Limb (tissue), 2 donors: Measurements from ENCODE around the gene SORCS2.

Source experiments
- DNase-seq, 2 donors: peaks; one replicate each; pipeline ENCODE4 v3.0.0-alpha.2; 2016; ENCODE audit errors: extremely low spot score in 2 of 2

The SORCS2 gene

DNA sequence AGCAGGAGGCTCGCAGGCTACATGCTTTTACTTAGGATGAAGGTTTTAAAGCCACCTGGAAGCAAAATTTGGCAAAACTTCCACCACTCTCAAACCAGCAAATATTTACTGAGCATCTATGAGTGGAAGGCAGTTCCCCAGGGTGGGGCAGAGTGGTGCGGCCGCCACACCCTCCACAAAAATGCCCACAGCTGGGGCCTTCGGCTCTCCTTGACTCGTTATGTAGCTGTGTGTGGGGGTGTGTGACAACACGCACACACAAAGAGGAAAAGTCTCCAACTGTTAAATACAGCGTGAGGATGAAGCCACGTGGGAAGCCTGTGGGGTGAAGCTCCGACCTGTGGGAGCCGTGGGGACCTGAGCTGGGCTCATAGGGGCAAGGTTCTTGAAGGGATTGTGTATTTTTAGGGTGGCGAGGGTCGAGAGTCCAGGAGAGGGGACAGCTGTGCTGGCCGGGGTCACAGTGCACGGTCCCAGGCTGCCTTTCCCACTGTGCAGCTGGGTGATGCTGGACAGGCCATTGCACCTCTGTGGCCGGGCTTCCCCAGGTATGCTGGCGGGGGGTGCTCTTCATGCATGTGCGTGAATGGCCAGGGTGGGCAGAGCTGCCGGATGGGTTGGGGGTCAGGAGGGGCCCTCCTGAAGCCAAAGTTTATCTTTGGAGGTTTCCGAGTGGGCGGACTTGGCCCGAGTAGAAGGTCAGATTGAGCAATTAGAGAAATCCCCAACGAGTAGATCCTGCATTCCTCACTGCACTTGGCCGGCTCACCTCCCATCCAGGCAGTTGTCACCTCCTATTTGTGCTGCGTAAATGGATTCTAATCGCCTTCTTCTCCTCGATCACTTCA, 25.4 kb downstream of the SORCS2 start:
- no peak for DNase-seq

- DNase-seq, result no peak
Measured at GRCh38 chr4:7218686-7219085, 26.3 kb downstream of the SORCS2 start.

- DNase-seq, result no peak
Measured at GRCh38 chr4:7222521-7222920, 30.2 kb downstream of the SORCS2 start.

DNA sequence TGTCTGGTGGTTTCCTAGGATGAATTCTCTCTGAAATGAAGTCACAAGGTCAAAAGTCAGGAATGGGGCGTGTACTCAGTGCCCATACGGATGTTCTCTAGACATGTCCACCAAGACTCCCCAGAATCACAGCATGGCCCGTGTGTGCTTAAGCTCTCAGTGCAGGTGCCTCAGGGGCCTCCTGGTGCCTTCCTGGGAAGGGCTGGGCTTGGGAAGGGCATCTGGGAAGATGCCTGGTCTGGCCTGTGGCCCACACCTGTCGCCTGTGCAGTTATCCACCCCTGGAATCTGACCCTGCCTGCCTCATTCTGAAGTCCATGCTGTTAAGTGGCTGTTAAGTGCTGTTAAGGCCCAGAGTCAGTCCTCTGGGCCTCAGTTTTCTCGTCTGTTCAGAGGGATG, 31.2 kb downstream of the SORCS2 start:
- no peak for DNase-seq

- no peak for DNase-seq
Measured at GRCh38 chr4:7224001-7224400, 31.7 kb downstream of the SORCS2 start.

GRCh38 chr4:7224878-7225533, 32.7 kb downstream of the SORCS2 start:
- no peak for DNase-seq

GRCh38 chr4:7226439-7226838, 34.1 kb downstream of the SORCS2 start:
- peak in 1 of 2 donors; percentile 59 for DNase-seq

DNA sequence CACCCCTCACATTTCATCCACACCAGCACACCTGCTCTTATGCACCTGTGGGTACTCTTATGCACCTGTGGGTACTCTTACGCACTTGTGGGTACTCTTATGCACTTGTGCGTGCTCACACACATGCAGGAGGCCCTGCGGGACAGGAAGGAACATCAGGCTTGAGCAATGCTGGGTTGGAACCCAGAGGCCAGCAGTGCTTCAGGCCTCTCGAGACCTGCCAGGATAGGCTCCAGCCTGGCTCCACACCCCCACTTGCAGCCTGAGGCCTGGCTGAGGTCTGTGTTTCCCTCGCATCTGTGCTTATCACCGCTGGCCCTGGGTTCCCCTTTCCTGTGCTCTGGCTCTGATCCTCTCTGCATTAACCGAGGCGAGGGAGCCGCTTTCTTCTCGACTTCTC, 34.7 kb downstream of the SORCS2 start:
- DNase-seq, result no peak

- no peak for DNase-seq
Measured at GRCh38 chr4:7228734-7229133, 36.4 kb downstream of the SORCS2 start.

GRCh38 chr4:7232061-7232650, 39.8 kb downstream of the SORCS2 start:
- no peak for DNase-seq

DNA sequence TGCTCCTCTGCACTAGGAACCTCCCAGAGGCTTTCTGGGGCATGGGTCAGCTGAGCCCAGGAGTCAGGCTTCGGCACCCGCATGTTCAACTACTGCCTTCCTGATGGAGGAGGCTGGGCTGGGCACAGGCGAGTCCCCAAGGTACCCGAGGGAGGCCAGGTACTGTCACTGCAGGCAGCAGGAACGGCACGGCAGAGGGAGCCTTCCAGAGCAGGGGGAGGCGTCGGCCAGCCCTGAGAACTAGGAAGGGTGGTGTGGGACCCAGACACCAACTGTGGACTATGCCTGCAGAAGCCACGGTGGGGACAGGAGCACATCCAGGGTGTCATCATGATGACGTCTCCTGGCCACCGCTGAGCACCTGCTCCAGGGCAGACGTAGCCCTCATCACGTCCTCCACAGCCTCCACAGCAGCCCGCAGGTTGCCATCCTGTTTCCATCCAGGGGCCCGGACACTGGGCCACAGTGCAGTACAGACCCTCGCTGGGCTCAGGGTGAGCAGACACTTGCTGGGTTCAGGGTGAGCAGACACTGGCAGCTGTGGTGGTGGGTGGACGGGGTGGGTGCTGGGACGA, 40.8 kb downstream of the SORCS2 start:
- no peak for DNase-seq

DNA sequence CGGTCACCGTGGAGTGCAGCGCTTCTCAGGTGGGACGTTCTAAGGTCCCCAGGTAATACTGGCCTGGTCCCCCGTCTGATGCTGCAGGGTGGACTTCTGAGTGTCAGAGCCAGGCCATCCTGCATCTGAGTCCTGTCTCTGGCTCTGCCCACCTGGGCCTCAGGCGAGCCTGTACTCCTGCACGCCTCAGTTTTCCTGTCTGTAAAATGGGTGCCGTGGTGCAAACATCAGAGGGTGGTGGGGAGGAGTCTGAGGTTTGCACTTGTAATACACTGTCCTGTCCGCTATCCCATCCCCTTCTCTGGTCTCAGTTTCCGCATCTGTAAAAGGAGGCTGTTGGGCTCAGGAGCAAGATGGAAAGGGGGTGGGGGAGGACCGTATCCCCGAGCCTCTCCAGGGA, 41.3 kb downstream of the SORCS2 start:
- DNase-seq, result no peak

DNA sequence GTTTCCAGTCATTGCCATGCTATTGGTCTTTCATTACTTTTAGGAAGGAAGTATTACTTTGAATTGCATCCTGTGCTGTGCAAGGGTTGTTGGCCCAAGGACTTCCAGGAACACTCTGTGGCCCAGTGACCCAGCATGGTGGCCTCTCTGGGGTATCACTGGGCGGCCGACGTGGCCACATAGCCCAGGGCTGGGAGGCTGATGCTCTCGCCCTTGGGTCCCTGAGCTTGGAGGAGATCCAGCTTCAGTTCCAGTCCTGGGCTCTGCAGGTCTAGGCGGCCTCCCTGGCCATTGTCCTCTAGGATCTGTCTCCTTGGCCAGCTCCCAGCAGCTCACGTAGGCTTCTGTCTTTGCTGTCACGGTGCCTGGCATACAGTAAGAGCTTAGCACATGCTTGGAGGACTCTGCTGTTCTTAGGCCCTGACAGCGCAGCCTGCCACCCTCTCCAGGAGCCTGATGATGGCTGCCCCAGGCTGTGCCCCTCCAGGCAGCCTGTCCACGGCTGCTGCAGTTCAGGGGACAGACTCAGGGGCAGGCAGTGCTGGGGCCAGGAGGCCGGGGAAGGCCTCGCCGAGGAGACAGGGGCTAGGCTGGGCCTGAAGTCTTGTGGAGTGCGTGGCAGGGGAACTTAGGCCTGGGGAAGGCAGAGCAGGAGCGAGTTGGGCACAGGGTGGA, 42.2 kb downstream of the SORCS2 start:
- DNase-seq, result no peak

GRCh38 chr4:7235030-7235380, 42.7 kb downstream of the SORCS2 start:
- no peak for DNase-seq

DNA sequence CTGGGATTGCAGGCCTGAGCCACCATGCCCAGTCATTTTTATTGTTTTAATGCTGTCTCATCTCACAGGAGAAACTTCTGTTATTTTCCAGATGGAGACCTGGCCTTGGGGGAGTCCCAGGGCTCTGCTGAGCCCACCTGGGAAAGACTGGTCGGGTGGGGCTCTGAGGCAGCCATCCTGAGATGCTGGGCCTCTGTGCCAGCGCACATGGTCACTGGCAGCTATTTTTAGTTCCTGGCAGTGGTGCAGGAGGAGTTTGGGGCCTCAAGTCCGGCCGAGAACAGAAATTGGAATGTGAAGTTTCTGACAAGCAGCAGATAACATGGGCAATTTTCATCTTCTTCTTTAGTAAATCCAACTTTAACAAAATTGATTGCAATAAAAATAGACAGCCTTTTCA, 44.5 kb downstream of the SORCS2 start:
- DNase-seq, result no peak

- DNase-seq, result no peak
Measured at GRCh38 chr4:7237873-7238272, 45.5 kb downstream of the SORCS2 start.

- no peak for DNase-seq
Measured at GRCh38 chr4:7238300-7238960, 46.1 kb downstream of the SORCS2 start.

- no peak for DNase-seq
Measured at GRCh38 chr4:7239101-7239820, 46.9 kb downstream of the SORCS2 start.

- no peak for DNase-seq
Measured at GRCh38 chr4:7239844-7240243, 47.5 kb downstream of the SORCS2 start.

DNA sequence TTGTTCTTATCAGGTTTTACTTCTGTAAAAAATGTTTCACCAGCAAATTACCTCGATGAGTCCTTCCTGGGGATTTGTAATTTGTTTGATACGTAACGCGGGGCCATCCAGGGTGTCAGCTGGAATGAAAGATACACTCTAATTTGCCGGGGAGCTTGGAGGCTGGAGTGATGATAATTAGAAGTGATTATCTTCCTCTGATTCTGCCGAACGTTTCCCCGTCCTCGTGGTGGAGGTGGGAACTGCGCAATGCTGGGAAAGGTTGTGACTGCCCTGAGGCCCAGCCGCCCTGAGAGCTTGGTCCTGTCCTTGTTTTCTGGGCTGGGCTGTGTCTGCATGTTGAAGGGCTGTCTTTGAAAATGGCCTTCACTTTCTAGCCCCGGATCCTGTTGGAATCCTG, 48.0 kb downstream of the SORCS2 start:
- no peak for DNase-seq
